Type B pancreatic cell (in vitro differentiated cells): Measurements from ENCODE around the gene RINL. TPM values are rescaled to one million over a fixed set of nuclear protein-coding genes. Genes with fewer than 3 reads are reported as not detected.

Experiments
- DNase-seq: peaks from one replicate; pipeline ENCODE4 v3.0.0; 2021; ENCODE audit warnings: mixed read lengths; ENCODE audit not compliant: unreplicated experiment; ENCODE audit errors: extremely low spot score
- H3K27ac Mint-ChIP-seq: 2 replicates; pipeline ENCODE4 v1.8.0; 2021; ENCODE audit warnings: mild to moderate bottlenecking, mixed read lengths
- H3K27me3 Mint-ChIP-seq: 2 replicates; pipeline ENCODE4 v1.8.0; 2021; ENCODE audit warnings: mixed read lengths
- H3K36me3 Mint-ChIP-seq: 2 replicates; pipeline ENCODE4 v1.8.0; 2021; ENCODE audit warnings: mixed read lengths
- H3K4me1 Mint-ChIP-seq: one replicate; pipeline ENCODE4 v1.8.0; 2021; ENCODE audit warnings: mixed read lengths; ENCODE audit not compliant: unreplicated experiment
- H3K4me3 Mint-ChIP-seq: 2 replicates; pipeline ENCODE4 v1.8.0; 2021; ENCODE audit warnings: mild to moderate bottlenecking, mixed read lengths
- H3K9me3 Mint-ChIP-seq: 2 replicates; pipeline ENCODE4 v1.8.0; 2021; ENCODE audit warnings: mixed read lengths
- total RNA-seq: library from RNA; stranded (reverse); gene quantifications from 2 replicates; pipeline ENCODE4 v1.2.1, GENCODE V29; 2021; ENCODE audit warnings: low replicate concordance
- TF ChIP-seq, protein P1 (sequence below): fragments of 200-600 bp; sonication (generic); conservative IDR thresholded peaks from 2 replicates; pipeline ENCODE4 v1.5.0; 2021; ENCODE audit warnings: antibody characterized with exemption, mild to moderate bottlenecking

Gene RINL
- total RNA-seq, 1 donor from 2014 or later, result 3.4 TPM

DNA sequence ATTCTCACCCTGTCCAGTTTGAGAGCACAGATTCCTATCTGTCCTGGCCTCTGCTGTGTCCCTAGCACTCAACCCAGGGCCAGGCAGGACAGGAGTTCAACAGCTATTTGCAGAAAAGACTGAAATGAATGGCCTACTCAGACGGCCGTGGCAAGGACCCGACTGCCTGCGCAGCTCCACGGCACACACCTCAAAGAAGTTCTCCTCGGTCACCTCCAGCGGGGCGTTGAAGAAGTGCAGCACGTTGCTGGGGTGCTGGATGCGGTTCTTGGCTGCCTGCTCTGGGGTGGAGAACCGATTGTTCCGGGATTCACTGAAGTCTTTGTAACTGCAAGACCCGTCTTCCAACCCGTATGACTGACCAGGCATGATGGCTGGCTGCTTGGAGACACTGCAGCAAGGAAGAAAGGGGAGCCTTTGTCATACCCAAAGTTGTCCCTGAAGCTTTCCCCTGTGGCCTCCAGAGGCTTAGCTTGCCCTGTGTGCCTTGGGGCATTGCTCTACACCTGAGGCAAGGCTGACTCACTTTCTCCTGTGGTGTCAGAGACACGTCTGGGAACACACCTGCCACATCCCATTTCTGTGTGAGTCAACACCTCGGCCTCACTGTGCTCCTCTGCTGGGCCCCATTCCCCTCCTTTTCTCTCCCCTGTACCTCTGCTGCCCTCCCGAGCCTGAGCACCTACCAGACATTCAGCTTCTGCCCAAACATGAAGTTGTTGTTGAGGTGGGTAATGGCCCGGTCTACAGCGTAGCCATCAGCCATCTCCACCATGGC lies 39.7 kb downstream of the RINL start:
- Mint-ChIP-seq H3K36me3 (peaks cover 44% of the 10 kb centered on the region), H3K27ac (peak overlapping the region; percentile 95), H3K4me3 (peak overlapping the region; percentile 67), H3K27me3 (no peaks in the 10 kb centered on the region), H3K4me1 (peaks cover 5% of the 10 kb centered on the region), H3K9me3 (no peaks in the 10 kb centered on the region)
- TF ChIP-seq, protein P1, sequence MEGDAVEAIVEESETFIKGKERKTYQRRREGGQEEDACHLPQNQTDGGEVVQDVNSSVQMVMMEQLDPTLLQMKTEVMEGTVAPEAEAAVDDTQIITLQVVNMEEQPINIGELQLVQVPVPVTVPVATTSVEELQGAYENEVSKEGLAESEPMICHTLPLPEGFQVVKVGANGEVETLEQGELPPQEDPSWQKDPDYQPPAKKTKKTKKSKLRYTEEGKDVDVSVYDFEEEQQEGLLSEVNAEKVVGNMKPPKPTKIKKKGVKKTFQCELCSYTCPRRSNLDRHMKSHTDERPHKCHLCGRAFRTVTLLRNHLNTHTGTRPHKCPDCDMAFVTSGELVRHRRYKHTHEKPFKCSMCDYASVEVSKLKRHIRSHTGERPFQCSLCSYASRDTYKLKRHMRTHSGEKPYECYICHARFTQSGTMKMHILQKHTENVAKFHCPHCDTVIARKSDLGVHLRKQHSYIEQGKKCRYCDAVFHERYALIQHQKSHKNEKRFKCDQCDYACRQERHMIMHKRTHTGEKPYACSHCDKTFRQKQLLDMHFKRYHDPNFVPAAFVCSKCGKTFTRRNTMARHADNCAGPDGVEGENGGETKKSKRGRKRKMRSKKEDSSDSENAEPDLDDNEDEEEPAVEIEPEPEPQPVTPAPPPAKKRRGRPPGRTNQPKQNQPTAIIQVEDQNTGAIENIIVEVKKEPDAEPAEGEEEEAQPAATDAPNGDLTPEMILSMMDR, result no peak
- no peak for DNase-seq

- DNase-seq, result no peak
- H3K27me3 Mint-ChIP-seq, result no peaks in the 10 kb centered on the region
- peak overlapping the region; percentile 69 for H3K4me3 Mint-ChIP-seq
- TF ChIP-seq, protein P1, result no peak
- peaks cover 9% of the 10 kb centered on the region for H3K4me1 Mint-ChIP-seq
- H3K9me3 Mint-ChIP-seq, result no peaks in the 10 kb centered on the region
- peak overlapping the region; percentile 95 for H3K27ac Mint-ChIP-seq
- peaks cover 38% of the 10 kb centered on the region for H3K36me3 Mint-ChIP-seq
Measured at GRCh38 chr19:38837656-38838121, 40.4 kb downstream of the RINL start.

GRCh38 chr19:38836983-38837626 lies 41.0 kb downstream of the RINL start:
- no peak for DNase-seq
- TF ChIP-seq, protein P1, result no peak
- Mint-ChIP-seq H3K27me3 (no peaks in the 10 kb centered on the region), H3K36me3 (peaks cover 34% of the 10 kb centered on the region), H3K9me3 (no peaks in the 10 kb centered on the region), H3K4me1 (peaks cover 11% of the 10 kb centered on the region), H3K27ac (peak overlapping the region; percentile 95), H3K4me3 (peak overlapping the region; percentile 69)

- Mint-ChIP-seq H3K9me3 (no peaks in the 10 kb centered on the region), H3K27ac (peak overlapping the region; percentile 95), H3K27me3 (no peaks in the 10 kb centered on the region), H3K36me3 (peaks cover 34% of the 10 kb centered on the region), H3K4me1 (peaks cover 16% of the 10 kb centered on the region), H3K4me3 (peak overlapping the region; percentile 63)
- TF ChIP-seq, protein P1, result no peak
- DNase-seq, result no peak
Measured at GRCh38 chr19:38836159-38836982, 41.7 kb downstream of the RINL start.

- Mint-ChIP-seq H3K4me3 (no peak overlapping the region), H3K9me3 (no peaks in the 10 kb centered on the region), H3K27me3 (no peaks in the 10 kb centered on the region), H3K4me1 (peaks cover 31% of the 10 kb centered on the region), H3K27ac (peak overlapping the region; percentile 99), H3K36me3 (peaks cover 36% of the 10 kb centered on the region)
- TF ChIP-seq, protein P1, result no peak
- DNase-seq, result no peak
Measured at GRCh38 chr19:38834590-38834989, 43.5 kb downstream of the RINL start.
